IMR-90 (cell line): ENCODE measurements around the gene PTPN4. TPM values are rescaled to one million over a fixed set of nuclear protein-coding genes. Genes with fewer than 3 reads are reported as not detected.

ENCODE experiments used
- ATAC-seq: fragments of 200-7000 bp; cut with Tn5 transposase; 2 replicates; pipeline ENCODE4 v1.9.1; 2020; ENCODE audit warnings: low read depth, mild to moderate bottlenecking, moderate library complexity
- BruUV-seq: library from RNA; stranded (reverse); fragments of 400-500 nt; replicated peaks from 2 replicates; lab custom pipeline; 2021; lab: Mats Ljungman, UMichigan
- CTCF ChIA-PET: fragments of 300-600 bp; formaldehyde crosslinking; extraction: SDS; loops from one replicate; lab custom pipeline; 2021; ENCODE audit warnings: antibody characterized with exemption; lab: Yijun Ruan, JAX
- POLR2A ChIA-PET: fragments of 300-600 bp; sonication (Branson Sonifier 250); formaldehyde crosslinking; loops from one replicate; lab custom pipeline; 2022; ENCODE audit warnings: antibody characterized with exemption; ENCODE audit not compliant: unreplicated experiment; lab: Charles Lee
- DNase-seq: peaks from one replicate; pipeline ENCODE4 v3.0.0; 2013
- H2AFZ ChIP-seq: replicated peaks from 2 replicates; pipeline ENCODE3; 2013; ENCODE audit warnings: low read length, mild to moderate bottlenecking; ENCODE audit not compliant: poor library complexity
- H2AK5ac ChIP-seq: 2 replicates; pipeline ENCODE4 v1.6.1; 2013; ENCODE audit warnings: low read depth, low read length, inconsistent platforms
- H2AK9ac ChIP-seq: replicated peaks from 2 replicates; pipeline ENCODE3; 2013; ENCODE audit warnings: mild to moderate bottlenecking, low read depth, low read length, moderate library complexity; ENCODE audit not compliant: poor library complexity
- H2BK120ac ChIP-seq: 2 replicates; pipeline ENCODE4 v1.6.1; 2013; ENCODE audit warnings: low read depth, low read length, inconsistent platforms
- H2BK15ac ChIP-seq: 3 replicates; pipeline ENCODE4 v1.6.1; 2013; ENCODE audit warnings: low read depth, low read length, inconsistent platforms
- H2BK20ac ChIP-seq: 2 replicates; pipeline ENCODE4 v1.6.1; 2013; ENCODE audit warnings: low read depth, mild to moderate bottlenecking, inconsistent platforms, low read length, moderate library complexity
- H2BK5ac ChIP-seq: 2 replicates; pipeline ENCODE4 v1.6.1; 2013; ENCODE audit warnings: mild to moderate bottlenecking, low read depth, low read length, inconsistent platforms; ENCODE audit not compliant: poor library complexity, severe bottlenecking
- H3K14ac ChIP-seq: replicated peaks from 2 replicates; pipeline ENCODE4 v1.6.1; 2013; ENCODE audit warnings: low read depth, low read length, inconsistent platforms
- H3K18ac ChIP-seq: 2 replicates; pipeline ENCODE4 v1.6.1; 2013; ENCODE audit warnings: low read depth, low read length, control low read depth
- H3K23ac ChIP-seq: 2 replicates; pipeline ENCODE4 v1.6.1; 2013; ENCODE audit warnings: low read depth, low read length, inconsistent platforms
- H3K27ac ChIP-seq: 2 replicates; pipeline ENCODE4 v1.5.1; 2013; ENCODE audit warnings: mild to moderate bottlenecking, control low read depth, low read length; ENCODE audit not compliant: insufficient read depth
- H3K27me3 ChIP-seq: 2 replicates; pipeline ENCODE4 v1.6.1; 2013; ENCODE audit warnings: low read length; ENCODE audit not compliant: control insufficient read depth, insufficient read depth
- H3K36me3 ChIP-seq: 2 replicates; pipeline ENCODE4 v1.6.1; 2013; ENCODE audit warnings: low read length, mixed read lengths; ENCODE audit not compliant: control insufficient read depth, insufficient read depth
- H3K4ac ChIP-seq: 2 replicates; pipeline ENCODE4 v1.6.1; 2013; ENCODE audit warnings: low read depth, low read length, inconsistent platforms
- H3K4me1 ChIP-seq: 2 replicates; pipeline ENCODE4 v1.6.1; 2013; ENCODE audit warnings: low read length, mixed read lengths; ENCODE audit not compliant: control insufficient read depth, insufficient read depth
- H3K4me2 ChIP-seq: 2 replicates; pipeline ENCODE4 v1.6.1; 2013; ENCODE audit warnings: low read depth, mild to moderate bottlenecking, control low read depth, low read length, moderate library complexity
- H3K4me3 ChIP-seq: 2 replicates; pipeline ENCODE4 v1.5.1; 2013; ENCODE audit warnings: low read depth, mild to moderate bottlenecking, control low read depth, low read length, moderate library complexity; ENCODE audit not compliant: insufficient read depth
- H3K56ac ChIP-seq: 2 replicates; pipeline ENCODE4 v1.6.1; 2013; ENCODE audit warnings: low read length, inconsistent platforms; ENCODE audit not compliant: insufficient read depth; ENCODE audit errors: extremely low read depth
- H3K79me1 ChIP-seq, 2 experiments: 2 replicates each; pipeline ENCODE4 v1.6.1; 2013; ENCODE audit warnings: low read length in 2 of 2, inconsistent platforms in 1 of 2, low read depth in 1 of 2
- H3K9ac ChIP-seq: 2 replicates; pipeline ENCODE4 v1.6.1; 2013; ENCODE audit warnings: low read depth, low read length, control low read depth
- H3K9me1 ChIP-seq: 2 replicates; pipeline ENCODE4 v1.6.1; 2013; ENCODE audit warnings: low read length, inconsistent platforms; ENCODE audit not compliant: insufficient read depth
- H3K9me3 ChIP-seq: 2 replicates; pipeline ENCODE4 v1.6.1; 2013; ENCODE audit warnings: low read length; ENCODE audit not compliant: control insufficient read depth, insufficient read depth
- H4K20me1 ChIP-seq: 2 replicates; pipeline ENCODE4 v1.6.1; 2013; ENCODE audit warnings: low read length, inconsistent platforms; ENCODE audit not compliant: insufficient read depth
- H4K5ac ChIP-seq: 2 replicates; pipeline ENCODE4 v1.6.1; 2013; ENCODE audit warnings: mild to moderate bottlenecking, low read depth, low read length, control low read depth
- H4K8ac ChIP-seq, 2 experiments: 2 replicates each; pipeline ENCODE4 v1.6.1; 2013; ENCODE audit warnings: low read depth in 2 of 2, low read length in 2 of 2, control low read depth in 1 of 2, inconsistent platforms in 1 of 2
- H4K91ac ChIP-seq: 2 replicates; pipeline ENCODE4 v1.6.1; 2013; ENCODE audit warnings: low read depth, low read length, inconsistent platforms; ENCODE audit not compliant: insufficient read depth
- BHLHE40 ChIP-seq: fragments of 150-350 bp; IDR thresholded peaks from 2 replicates; pipeline ENCODE4 v1.6.1; 2016; ENCODE audit warnings: mild to moderate bottlenecking, low read depth, low read length
- CEBPB ChIP-seq: IDR thresholded peaks from 2 replicates; pipeline ENCODE4 v1.6.1; 2012; ENCODE audit warnings: low read depth, low read length, improper control_type of control experiment
- CHD1 ChIP-seq: IDR thresholded peaks from 2 replicates; pipeline ENCODE4 v1.6.1; 2012; ENCODE audit warnings: low read depth, low read length, improper control_type of control experiment
- MAFK ChIP-seq: IDR thresholded peaks from 2 replicates; pipeline ENCODE4 v1.6.1; 2012; ENCODE audit warnings: low read depth, low read length, improper control_type of control experiment
- MXI1 ChIP-seq: IDR thresholded peaks from 2 replicates; pipeline ENCODE4 v1.6.1; 2012; ENCODE audit warnings: low read depth, mild to moderate bottlenecking, low read length, moderate library complexity, borderline replicate concordance
- NFE2L2 ChIP-seq: fragments of 150-350 bp; IDR thresholded peaks from 2 replicates; pipeline ENCODE4 v1.6.1; 2016; ENCODE audit warnings: low read depth, mild to moderate bottlenecking, low read length
- POLR2A ChIP-seq: IDR thresholded peaks from 2 replicates; pipeline ENCODE4 v1.6.1; 2012; ENCODE audit warnings: mild to moderate bottlenecking, low read depth, low read length
- RAD21 ChIP-seq: IDR thresholded peaks from 2 replicates; pipeline ENCODE4 v1.6.1; 2012; ENCODE audit warnings: low read length, improper control_type of control experiment
- RCOR1 ChIP-seq: IDR thresholded peaks from 2 replicates; pipeline ENCODE4 v1.6.1; 2012; ENCODE audit warnings: mild to moderate bottlenecking, low read length, improper control_type of control experiment; ENCODE audit not compliant: insufficient replicate concordance
- RFX5 ChIP-seq: IDR thresholded peaks from 2 replicates; pipeline ENCODE4 v1.8.0; 2012; ENCODE audit warnings: low read depth, mild to moderate bottlenecking, low read length, moderate library complexity
- USF2 ChIP-seq: fragments of 150-350 bp; IDR thresholded peaks from 2 replicates; pipeline ENCODE4 v1.6.1; 2017; ENCODE audit warnings: mild to moderate bottlenecking, antibody characterized with exemption, low read length, low read depth
- WGBS, 2 experiments: methylation state at CpG; one replicate each; pipeline versions ENCODE4 v1.1.5 to v1.1.7; 2013; ENCODE audit warnings: missing lambda C conversion rate in 2 of 2; ENCODE audit not compliant: insufficient read length in 1 of 2; ENCODE audit errors: extremely low coverage in 2 of 2; 5-methylcytosine and 5-hydroxymethylcytosine counted together
- dilution Hi-C: fragments of 300-500 bp; cut with HindIII; formaldehyde crosslinking; loops from one replicate; pipeline ENCODE4 v1.14.3; 2018; ENCODE audit warnings: low sequenced_read_pairs; ENCODE audit not compliant: unreplicated experiment
- in situ Hi-C: fragments of 300-500 bp; cut with MboI; formaldehyde crosslinking; loops from 3 replicates; pipeline ENCODE4 v1.14.3; 2019; ENCODE audit warnings: low sequenced_read_pairs, inconsistent platforms, mixed read lengths
- intact Hi-C: fragments of 100-400 bp; cut with micrococcal nuclease; formaldehyde crosslinking; loops from 2 replicates; pipeline ENCODE4 v1.10.0; 2022
- polyA plus RNA-seq, 3 experiments: library from polyadenylated mRNA; depleted of rRNA; stranded (reverse); fragments of >200 nt; gene quantifications; 2 replicates each; pipeline ENCODE4 v1.2.3, GENCODE V29; 2012; ENCODE audit warnings: low replicate concordance in 1 of 3
- total RNA-seq: library from RNA; depleted of rRNA; stranded (reverse); fragments of >200 nt; gene quantifications from 2 replicates; pipeline ENCODE4 v1.2.3, GENCODE V29; 2012
- TF ChIP-seq, protein P1 (sequence below): fragments of 150-350 bp; IDR thresholded peaks from 2 replicates; pipeline ENCODE4 v1.6.1; 2016; ENCODE audit warnings: low read depth, mild to moderate bottlenecking, low read length, moderate library complexity, borderline replicate concordance
- TF ChIP-seq, protein P2 (sequence below): conservative IDR thresholded peaks from 2 replicates; pipeline ENCODE4 v1.5.1; 2012; ENCODE audit warnings: mild to moderate bottlenecking, low read depth, low read length, improper control_type of control experiment

Gene PTPN4
- total and polyA plus RNA-seq, 2 of the 4 experiments (the other 2 are of a cell fraction), result 2.9 to 19.2 TPM

DNA sequence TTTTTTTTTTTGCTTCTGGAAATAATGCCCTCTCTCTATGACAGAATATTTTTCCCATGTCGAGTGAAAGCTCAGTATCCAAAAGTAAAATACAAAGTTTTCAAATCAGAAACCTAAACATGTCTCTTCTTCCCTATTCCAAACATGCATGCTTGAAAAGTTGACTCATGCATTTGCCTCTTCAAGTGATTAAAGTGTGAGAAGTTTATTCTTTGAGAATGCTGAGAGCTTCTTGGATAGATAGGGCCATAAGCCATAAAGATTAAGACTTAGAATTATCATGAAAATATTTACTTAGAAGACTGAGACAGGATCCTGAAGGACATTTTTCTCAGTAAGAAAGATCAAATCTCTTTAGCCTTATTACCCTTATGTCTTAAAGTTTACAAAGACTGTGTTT, 154.5 kb downstream of the PTPN4 start:
- Histone ChIP-seq H3K36me3 (no peaks in the 10 kb centered on the region), H3K9me3 (no peaks in the 10 kb centered on the region), H3K79me1 (no peaks in the 10 kb centered on the region), H4K5ac (no peak overlapping the region), H3K23ac (no peak overlapping the region), H4K8ac (no peak overlapping the region), H2AK9ac (no peak overlapping the region), H4K91ac (no peak overlapping the region), H3K56ac (no peak overlapping the region), H3K27ac (no peak overlapping the region), H3K4ac (no peak overlapping the region), H2BK20ac (no peak overlapping the region), H4K20me1 (no peaks in the 10 kb centered on the region), H2BK120ac (no peak overlapping the region), H2BK5ac (no peak overlapping the region), H2AK5ac (no peak overlapping the region), H3K18ac (no peak overlapping the region), H3K4me3 (no peak overlapping the region), H2BK15ac (no peak overlapping the region), H3K27me3 (no peaks in the 10 kb centered on the region), H3K4me2 (no peak overlapping the region), H3K14ac (no peak overlapping the region), H3K9ac (no peak overlapping the region), H3K4me1 (no peaks in the 10 kb centered on the region), H2AFZ (no peak overlapping the region), H3K9me1 (no peaks in the 10 kb centered on the region)
- intact Hi-C loops (no loop called here), in situ Hi-C loops (no loop called here), dilution Hi-C loops (no loop called here)
- POLR2A ChIA-PET, result no interaction called here
- whole genome bisulfite sequencing, 2 experiments, result no CpG with 5 or more reads among the region's 1 CpG
- TF ChIP-seq BHLHE40, result no peak
- TF ChIP-seq USF2, result no peak
- no peak for TF ChIP-seq MXI1
- TF ChIP-seq, protein P1, sequence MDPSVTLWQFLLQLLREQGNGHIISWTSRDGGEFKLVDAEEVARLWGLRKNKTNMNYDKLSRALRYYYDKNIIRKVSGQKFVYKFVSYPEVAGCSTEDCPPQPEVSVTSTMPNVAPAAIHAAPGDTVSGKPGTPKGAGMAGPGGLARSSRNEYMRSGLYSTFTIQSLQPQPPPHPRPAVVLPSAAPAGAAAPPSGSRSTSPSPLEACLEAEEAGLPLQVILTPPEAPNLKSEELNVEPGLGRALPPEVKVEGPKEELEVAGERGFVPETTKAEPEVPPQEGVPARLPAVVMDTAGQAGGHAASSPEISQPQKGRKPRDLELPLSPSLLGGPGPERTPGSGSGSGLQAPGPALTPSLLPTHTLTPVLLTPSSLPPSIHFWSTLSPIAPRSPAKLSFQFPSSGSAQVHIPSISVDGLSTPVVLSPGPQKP, result no peak
- TF ChIP-seq CHD1, result no peak
- TF ChIP-seq NFE2L2, result no peak
- TF ChIP-seq, protein P2, sequence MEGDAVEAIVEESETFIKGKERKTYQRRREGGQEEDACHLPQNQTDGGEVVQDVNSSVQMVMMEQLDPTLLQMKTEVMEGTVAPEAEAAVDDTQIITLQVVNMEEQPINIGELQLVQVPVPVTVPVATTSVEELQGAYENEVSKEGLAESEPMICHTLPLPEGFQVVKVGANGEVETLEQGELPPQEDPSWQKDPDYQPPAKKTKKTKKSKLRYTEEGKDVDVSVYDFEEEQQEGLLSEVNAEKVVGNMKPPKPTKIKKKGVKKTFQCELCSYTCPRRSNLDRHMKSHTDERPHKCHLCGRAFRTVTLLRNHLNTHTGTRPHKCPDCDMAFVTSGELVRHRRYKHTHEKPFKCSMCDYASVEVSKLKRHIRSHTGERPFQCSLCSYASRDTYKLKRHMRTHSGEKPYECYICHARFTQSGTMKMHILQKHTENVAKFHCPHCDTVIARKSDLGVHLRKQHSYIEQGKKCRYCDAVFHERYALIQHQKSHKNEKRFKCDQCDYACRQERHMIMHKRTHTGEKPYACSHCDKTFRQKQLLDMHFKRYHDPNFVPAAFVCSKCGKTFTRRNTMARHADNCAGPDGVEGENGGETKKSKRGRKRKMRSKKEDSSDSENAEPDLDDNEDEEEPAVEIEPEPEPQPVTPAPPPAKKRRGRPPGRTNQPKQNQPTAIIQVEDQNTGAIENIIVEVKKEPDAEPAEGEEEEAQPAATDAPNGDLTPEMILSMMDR, result no peak
- no peak for TF ChIP-seq RAD21
- no peak for TF ChIP-seq MAFK
- TF ChIP-seq RFX5, result no peak
- TF ChIP-seq POLR2A, result no peak
- TF ChIP-seq CEBPB, result no peak
- no peak for TF ChIP-seq RCOR1
- DNase-seq, result peak; percentile 59
- BruUV-seq, result no TSS peak
- peak; percentile 90 for ATAC-seq
- CTCF ChIA-PET, result no interaction called here
